Stimulated activated CD8-positive, alpha-beta memory T cell treated with anti-CD3 and anti-CD28 coated beads, Interleukin-4, amount 100 ng/mL, for 48 hours (primary cell): ENCODE measurements around the gene UTS2B.

Experiments
- DNase-seq: peaks from one replicate; pipeline ENCODE4 v3.0.0-alpha.2; 2020

UTS2B gene

DNA sequence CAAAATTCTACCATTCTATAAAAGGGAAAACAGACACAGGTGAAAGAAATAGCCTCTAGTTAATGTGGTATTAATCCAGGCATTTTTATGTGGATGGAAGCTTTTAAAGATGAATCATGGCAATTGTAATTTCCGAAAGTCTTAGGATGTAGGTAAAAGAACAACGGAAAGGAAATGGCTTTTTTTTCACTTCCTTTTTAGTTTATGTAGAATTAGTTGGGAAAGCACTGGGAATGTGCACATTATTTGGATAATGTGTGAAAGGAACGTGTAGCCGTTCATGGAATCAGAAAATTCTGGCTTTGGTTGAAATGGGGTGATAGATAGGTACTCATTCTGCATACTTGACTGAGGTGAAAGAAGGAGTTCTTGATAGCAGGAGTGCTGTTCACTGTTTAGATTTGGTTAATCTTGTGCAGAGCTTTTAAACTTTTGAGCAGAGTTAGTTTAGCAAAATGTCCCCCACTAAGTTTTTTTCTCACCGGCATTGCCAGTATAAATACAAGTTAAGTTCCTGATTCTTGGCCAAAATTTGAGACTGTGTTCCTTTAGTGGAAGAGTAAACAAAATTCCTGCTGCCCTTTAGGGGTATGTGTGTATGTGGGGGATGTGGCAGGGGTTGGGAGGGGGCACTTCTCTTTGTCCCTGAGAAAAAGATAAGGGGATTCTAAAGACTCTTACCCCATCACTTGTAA is 20.2 kb upstream of the UTS2B start:
- no peak for DNase-seq

DNA sequence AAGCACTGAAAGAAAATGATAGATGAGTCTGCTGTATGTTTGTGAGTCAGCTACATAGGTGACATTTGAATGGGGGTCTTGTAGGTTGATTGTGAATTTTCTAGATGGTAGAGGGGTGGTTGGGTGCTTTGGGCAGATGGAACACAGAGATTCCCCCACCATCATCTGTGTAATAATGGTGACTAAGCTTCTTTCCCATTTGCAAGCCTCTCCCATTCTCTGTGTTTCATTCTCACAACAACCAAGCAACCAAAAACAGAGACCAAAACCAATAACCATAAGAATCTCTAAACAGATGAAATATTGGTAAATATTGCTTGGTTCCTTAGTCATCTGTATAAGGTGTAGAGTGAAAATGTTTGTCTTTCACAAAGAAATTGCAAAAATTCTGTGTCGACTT is 17.8 kb upstream of the UTS2B start:
- no peak for DNase-seq

DNA sequence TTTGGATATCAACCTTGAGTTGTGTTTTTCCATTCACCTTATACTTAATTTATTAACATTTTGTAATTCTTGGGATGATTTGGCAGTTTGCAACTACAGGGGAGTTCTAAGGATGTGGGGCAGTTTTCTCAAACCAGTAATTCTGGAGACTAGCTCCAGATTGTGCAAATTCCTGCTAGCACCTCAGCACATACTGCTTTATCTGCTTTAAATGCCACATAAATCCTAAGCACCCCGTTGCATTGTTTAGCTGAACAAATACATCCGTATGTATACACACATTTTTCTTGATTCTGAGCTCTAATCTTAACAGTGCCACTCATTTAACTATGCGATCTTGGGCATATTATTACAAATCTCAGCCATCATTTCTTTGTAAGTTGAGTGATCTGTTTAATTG is 16.9 kb upstream of the UTS2B start:
- no peak for DNase-seq

DNA sequence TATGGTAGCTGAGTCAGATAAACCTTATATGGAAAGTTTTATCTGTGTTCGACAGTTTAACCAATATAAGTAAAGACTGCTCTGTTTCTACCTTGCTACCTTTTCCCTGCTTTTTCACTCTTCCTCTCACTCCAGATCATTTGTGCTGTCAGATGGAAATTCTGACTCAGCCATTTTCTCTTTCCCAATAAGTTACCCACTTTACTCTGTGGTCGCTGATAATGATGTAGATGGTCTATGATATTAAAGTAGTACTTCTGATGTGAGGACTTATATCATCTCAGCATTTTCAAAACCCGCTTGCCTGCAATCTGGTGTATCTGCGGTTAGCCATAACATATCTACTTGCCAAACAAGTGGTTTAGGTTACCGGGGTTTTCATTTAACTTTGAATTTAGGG is 15.0 kb upstream of the UTS2B start:
- no peak for DNase-seq

DNA sequence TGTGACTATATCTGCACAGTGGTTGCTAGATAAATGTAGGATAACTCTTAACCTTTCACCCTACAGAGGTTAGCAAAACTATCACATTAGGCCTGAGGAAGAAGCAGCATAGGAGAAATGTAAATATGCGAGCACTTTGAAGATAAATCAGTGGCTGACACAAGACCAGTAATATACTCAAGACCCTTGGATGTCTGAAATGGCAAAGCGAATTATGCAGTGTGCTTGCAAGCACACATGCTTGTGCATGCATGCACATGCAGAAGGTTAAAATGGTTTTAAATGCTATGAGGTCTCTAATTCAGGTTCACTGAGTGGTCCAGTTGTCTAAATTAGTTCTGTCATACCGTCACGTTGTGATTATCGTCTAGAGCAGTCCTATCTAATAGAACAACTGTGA is 13.6 kb upstream of the UTS2B start:
- no peak for DNase-seq

DNA sequence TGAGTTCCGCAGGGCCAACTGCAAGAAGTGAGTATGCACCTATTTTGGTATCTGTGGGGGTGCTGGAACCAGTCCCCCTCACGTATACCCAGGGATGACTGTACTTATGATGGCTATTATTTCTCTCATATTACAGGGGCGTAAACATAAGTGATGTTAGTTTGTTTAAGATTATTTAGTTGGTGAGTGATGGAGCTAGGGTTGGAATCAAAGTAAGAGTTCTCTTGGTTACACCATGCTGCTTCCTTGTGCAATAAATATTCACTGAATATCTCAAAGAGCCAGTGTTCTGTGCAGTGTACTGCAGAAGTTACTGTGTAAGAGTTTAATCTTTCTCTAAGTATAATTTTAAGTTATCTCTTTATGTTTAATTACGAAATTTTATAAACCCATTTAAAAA is 12.8 kb upstream of the UTS2B start:
- DNase-seq: no peak

DNA sequence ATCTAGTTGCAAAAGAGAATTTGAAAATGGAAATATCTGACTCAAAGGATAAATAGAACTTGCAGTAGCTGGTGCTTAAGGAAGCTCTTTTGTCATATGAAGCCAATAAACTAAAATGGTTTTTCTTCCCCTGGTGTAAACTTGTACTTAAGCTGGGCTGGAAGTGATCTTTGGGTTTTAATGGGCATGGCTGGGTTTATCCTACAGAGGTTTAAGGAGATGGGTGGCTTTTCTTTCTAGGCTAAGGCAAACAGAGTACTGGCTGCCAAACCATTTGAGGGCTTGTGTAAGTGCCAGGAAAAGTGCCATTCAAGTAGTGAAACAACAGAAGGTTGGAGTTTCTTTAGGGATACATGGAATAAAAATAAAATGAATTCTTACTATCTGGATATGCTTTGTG is 12.1 kb upstream of the UTS2B start:
- no peak for DNase-seq

DNA sequence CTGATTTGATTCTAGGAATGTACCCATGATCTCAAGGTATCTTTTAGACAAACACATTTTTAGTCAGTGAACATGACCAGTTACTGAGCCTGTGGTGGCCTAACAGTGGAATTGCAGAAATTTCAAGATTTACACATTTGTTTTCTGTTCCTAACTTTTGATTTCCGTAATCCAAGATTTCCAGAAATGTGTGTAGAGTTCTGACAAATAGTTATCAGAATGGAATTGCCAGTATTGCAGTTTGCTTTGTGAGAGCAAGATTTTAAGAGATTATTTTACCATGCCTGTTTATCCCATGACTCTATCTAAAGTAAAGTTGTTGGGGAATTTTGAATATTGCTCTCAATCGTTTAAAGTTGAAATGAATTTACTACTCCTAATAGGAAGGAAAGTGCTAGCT is 11.7 kb upstream of the UTS2B start:
- no peak for DNase-seq

DNA sequence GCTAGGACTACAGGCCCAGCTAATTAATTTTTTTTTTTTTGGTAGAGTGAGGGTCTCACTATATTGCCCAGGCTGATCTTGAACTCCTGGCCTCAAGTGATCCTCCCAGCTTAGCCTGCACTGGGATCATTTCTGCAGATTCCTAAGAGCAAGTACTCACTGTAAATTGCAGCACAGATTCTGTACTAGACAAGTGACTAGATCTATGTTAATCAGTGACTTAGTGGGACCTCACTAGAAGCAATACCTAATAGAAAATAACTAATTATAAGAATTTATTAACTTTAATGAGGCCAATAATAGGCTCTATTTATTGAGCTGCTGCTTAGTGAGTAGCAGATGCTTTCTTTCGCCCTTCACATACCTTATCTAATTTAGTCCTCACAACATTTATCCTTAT is 10.6 kb upstream of the UTS2B start:
- no peak for DNase-seq

DNA sequence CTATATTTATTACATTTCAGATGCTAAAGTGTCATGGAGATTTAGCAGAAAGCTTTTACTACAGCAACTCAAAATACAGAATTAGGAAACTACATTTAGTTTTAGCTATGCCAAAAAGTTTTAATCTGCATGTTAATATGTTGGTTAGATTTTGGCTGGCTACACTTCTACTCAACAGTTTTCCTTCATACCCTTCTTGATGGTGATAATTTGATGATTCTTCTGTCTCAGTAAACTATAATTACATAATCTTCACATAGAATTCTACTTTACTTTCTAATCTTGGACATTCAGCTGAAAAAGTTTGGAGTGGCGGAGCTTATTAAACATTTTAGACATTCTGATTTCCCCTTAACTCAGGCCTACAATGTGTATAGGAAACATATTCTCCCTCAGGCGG is 10.0 kb upstream of the UTS2B start:
- no peak for DNase-seq

DNA sequence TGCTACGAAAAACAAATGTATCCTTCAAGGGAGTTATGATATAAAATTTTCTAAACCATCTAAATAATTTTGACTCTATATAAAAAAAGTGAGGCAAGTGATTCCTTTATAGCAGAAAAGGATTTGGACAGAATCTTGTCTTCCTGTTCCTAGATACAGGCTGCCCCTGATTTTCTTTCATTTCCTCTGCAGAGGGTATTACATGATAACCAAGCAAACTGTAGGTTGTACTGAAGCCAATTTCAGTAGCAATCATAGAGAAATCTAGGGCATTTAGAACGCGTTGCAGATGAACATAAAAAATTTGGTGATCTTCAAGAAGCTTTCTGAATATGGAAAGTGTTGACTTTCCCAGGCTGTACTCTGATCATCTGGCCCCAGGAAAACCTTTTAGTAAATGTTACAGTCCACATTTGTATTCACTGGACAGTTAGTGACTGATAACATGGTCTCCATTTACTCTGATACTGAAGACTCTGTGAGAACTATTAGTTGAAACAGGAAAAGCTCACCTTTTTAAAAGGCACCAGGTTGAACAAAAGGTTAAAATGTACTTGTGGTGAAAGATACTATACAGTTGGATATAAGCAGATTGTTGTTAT is 9.1 kb upstream of the UTS2B start:
- no peak for DNase-seq

DNA sequence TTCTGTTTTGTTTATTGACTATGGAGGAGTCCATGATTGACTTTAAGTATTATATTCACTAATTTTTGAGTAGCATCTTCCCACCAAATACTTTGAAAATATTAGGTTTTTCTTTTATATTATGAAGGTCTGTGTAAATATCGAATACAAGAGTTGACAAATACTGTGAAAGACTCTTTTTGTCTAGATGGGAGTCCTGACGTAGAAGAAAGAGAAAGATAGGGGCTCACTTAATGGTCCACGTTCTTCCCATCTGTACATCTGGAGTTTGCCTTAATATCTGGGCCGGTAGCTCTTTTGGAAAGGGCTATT is 7.8 kb upstream of the UTS2B start:
- DNase-seq: no peak

DNA sequence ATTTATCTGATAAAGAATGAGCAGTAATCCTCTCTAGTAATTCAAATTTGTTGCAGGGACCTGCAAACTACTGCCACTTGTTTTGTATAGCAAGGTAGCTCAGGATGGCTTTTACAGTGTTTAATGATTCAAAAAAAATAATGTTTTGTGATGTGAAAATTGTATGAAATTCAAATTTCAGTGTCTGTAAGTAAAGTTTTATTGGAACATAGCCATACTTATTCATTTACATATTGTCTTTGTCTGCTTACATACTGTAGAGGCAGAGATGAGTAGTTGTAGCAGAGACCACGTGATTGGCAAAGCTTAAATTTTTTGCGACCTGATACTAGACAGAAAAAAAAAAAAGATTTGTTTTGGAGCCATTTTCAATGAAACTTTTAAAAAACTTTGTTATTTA is 6.5 kb upstream of the UTS2B start:
- no peak for DNase-seq

DNA sequence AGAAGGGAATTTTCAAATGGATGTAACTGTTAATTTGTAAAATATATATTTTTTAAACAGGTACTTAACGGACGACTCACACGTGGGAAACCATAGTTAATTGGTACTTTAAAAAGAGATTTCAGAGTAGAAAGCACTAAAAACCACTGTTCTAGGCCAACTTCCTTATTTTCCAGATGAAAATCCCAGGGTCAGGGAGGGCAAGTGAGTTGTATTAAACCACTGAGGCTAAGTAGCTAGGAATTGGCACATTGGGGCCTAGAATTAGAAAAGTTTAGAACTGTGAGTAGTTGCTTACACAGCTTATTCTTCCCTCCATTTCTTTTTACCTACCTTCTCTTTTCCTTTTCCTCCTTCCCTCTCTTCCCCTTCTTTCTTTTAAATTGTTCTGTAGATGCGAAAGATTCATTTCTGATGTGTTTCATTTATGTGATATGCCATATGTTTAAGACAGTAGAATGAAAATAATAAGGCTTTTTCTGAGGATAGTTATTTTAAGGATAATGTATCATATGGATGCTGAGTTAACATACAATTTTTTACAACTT is 4.1 kb upstream of the UTS2B start:
- DNase-seq: no peak

DNA sequence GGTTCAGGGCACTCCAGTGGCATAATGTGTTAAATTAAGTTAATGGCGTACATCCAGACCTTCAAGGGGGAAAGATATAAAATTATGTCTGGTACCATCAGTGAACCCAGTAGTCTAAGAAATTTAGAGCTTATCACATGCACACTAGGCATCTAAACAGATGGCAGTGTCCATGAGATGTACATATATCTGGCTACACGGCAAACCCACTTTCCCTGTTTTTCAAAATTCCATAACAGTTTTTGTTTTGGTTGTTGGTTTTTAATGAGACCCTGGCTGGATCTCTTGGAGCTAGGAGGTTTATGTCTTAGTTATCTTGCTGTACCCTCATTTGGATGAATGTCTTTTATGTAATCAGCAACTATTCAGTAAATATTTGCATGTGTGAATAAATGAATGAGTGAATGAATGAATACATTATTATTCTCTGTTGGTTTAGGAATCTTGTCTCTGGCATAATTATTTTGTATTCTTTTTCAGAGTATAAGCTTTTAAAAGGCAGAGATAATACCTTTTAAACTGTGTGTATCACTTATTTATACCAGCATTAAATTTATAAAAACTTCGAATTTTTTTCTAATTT is 3.1 kb upstream of the UTS2B start:
- no peak for DNase-seq

DNA sequence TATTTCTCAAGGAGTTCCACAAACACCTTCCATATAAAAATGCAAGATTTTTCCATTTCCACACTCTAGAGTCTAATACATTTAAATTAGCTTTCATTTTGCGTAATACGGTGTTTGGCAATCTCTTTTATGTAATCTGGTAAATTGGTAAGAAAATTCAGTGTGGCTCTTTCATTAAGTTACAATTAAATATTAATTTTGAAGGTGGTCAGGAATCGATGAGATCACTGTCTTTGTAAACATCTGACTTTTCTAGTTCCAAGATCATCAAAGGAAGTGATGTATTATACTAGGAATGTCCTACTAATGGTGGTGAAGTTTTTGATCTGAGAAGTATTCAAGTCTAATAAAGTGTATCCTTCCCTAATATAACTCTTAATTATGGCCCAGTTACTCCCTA is 1.1 kb upstream of the UTS2B start:
- DNase-seq: no peak

DNA sequence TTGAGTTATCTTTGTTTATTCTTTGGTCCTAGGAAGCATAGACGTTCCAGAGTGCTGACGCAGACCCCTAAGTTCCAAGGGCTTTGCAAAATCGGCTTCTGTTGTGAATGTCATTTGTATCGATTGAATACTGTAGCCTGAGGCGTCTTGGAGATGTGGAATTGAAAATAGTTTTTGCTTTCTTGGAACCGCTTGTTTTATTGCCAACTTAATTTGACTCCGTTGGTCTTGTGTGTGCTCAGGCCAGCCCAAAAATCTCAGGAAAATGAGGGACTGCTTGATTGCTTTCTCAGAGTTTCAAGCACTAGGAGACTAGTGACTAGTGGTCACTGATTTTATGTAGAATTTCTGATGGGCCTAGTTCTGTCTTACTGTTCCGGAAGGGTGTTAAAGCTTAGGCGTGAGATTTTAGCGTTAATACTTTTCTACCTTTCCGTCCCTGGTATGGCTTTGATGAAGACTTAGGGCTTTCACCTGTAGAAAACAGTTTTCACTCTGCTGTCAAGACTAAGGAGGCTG is 263 bp upstream of the UTS2B start:
- DNase-seq: no peak

DNA sequence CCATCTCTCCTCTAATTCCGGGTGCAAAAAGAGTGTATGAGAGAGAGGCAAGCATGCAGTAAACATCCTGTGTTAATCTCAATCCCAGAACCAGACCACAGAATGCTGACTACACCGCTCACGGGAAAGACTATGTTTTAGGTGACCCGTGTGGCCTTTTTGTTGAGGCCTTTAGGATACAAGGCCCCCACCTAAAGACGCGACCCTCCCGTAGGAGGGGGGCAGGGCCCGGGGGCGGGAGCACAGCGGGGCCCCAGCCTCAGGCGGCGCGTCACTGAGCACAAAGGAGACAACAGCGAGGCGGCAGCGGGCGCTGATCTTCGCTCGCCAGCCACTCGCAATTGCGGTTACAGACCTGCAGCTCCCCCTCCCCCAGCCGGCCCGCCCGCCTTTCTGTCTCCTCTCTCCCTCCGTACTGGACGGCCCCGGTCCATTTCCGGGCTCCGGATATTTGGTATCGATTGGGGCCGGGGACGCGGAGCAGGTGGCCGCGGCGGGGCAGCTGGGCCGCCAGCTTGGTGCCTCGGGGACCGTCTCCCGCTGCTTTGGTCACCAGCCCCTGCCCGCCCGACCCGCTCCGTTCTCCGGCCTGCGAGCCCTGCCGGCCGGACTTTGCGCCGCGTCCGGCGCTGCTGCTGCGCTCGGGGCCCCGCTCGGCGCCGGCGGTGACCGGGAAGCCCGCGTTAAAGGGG is 1.2 kb downstream of the UTS2B start, which contains the start of gene CCDC50:
TSS of gene CCDC50 (plus strand) at position 433 of the 692 bp plus-strand sequence. CDS start 281 bp downstream, outside the sequence.
- peak; percentile 42 for DNase-seq

DNA sequence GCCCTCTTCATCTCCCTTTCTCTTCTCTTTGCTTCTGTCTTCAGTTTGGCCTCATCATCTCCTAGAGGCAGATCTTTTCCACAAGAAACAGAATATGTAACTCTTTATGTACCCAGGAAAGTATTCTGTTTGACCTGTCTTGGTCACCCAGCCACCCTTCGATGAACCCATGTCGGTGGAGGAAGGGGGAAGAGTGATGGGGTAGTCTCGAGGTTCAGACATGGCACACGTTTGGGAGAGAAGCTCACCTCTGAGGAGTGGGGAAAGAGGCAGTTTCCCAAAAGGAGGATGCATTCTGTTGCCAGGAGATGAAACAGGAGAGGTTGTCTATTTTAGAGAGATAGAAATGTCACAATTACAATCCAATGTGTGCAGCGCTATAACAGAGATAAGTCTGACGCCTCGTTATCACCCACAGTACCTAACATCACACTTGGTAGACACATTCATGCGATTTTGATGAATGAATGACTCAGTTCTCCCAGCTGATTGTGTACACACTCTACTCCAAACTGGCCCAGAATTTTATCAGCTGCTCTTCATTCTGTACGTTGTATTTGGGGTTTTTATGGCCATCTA is 1.9 kb downstream of the UTS2B start:
- no peak for DNase-seq

DNA sequence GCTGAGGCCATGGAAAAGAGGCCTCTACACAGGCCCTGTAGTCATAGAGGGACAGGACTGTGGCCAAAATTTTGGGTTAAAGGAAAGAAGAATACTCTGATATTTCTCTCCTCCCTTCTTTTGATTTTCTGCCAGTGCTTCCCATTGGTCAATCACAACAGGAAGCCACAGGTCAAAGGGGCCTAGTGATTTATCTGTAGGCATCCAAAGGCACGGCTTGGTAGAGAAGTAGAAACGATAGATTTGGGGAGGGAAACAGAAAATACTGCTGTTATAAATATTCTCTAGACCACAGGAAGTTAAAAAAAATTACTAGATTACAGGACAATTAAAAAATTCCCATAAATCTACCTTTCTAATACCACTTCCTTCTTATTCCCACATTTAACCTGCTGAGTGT is 2.8 kb downstream of the UTS2B start:
- no peak for DNase-seq

DNA sequence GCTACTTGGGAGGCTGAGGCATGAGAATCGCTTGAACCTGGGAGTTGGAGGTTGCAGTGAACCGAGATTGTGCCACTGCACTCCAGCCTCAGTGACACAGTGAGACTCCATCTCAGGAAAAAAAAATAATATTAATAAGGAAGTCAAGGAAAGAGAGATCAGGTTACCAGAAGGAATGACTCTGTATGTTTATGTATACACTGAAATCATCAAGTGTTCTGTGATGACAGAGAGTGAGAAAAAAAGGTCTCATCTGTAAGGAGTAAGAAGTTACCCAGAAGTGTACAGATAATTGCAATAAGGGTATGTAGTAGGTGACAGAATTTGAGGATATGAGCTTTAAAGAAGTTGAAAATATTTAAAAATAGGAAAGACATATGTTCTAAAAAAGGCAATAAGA is 5.4 kb downstream of the UTS2B start:
- no peak for DNase-seq

DNA sequence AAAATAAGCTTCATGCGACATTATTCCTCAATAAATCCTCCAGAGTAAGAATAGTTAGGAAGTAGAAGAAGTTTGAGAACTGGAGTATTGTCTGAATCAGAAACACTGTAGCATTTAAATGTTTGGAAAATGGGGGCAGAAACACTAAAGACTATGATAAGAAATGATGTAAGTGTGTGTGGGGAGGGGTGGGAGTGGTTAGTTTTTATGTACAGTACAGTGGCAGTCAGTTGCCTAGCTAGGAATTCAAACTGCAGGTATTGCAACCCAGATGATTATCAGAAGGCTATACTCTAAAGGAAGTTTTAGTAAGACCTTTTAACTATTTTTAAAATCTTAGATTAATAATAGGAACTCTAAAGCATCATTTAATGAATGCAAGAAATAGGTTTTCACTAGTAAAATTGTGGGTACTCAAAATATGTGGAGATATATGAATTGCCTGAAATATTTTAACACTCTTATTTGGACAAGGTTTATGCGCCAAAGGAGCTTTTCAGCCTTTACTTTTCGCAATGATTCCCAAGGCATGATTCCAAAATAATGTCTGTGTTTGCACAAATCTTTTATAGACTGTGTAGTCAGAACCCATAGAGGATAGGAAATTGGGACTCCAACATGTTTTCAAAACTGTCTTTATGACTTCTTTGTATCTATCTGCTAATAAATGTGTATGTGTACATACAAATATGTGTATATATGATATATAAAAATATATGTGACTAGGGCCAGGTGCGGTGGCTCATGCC is 9.1 kb downstream of the UTS2B start:
- DNase-seq: no peak

DNA sequence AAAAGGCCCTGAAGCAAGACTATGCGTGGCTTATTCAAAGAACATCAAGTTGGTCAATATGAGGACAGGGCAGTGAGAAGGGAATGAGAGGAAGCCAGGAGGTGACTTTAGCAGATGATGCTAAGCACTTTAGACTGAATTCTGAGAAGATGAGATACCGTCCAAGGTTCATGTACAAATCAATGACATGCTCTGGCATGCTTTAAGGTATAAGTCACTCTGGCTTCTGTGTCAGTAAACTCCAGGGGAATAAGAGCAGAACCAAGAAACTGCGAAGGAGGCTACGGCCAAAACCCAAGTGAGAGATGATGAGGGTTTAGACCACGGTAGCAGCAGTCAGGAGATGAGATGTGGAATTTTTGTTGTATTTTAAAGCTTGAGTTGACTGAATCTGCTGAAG is 10.0 kb downstream of the UTS2B start:
- no peak for DNase-seq
